Activated naive CD4-positive, alpha-beta T cell treated with anti-CD3 and anti-CD28 coated beads for 36 hours (primary cell): ENCODE data around the gene WFS1. TPM values are rescaled to one million over a fixed set of nuclear protein-coding genes. Genes with fewer than 3 reads are reported as not detected.

Experiments used
- CTCF ChIA-PET: fragments of 350-600 bp; sonication (Branson Sonifier 250); formaldehyde crosslinking; loops from one replicate; lab custom pipeline; 2021; ENCODE audit warnings: antibody characterized with exemption; lab: Charles Lee
- DNase-seq: peaks from one replicate; pipeline ENCODE4 v3.0.0-alpha.2; 2020
- H3K27ac Mint-ChIP-seq: one replicate; pipeline ENCODE4 v1.8.0; 2021; ENCODE audit warnings: mild to moderate bottlenecking, mixed read lengths
- H3K27me3 Mint-ChIP-seq: one replicate; pipeline ENCODE4 v1.8.0; 2021; ENCODE audit warnings: low read depth, mixed read lengths
- H3K36me3 Mint-ChIP-seq: one replicate; pipeline ENCODE4 v1.8.0; 2021; ENCODE audit warnings: low read depth, mixed read lengths
- H3K4me1 Mint-ChIP-seq: one replicate; pipeline ENCODE4 v1.8.0; 2021; ENCODE audit warnings: low read depth, mixed read lengths
- H3K4me3 Mint-ChIP-seq: one replicate; pipeline ENCODE4 v1.8.0; 2021; ENCODE audit warnings: mild to moderate bottlenecking, moderate library complexity, mixed read lengths
- H3K9me3 Mint-ChIP-seq: one replicate; pipeline ENCODE4 v1.8.0; 2021; ENCODE audit warnings: mixed read lengths
- intact Hi-C: fragments of 100-400 bp; cut with micrococcal nuclease; formaldehyde crosslinking; loops from one replicate; pipeline ENCODE4 v1.15.1; 2023
- total RNA-seq, 2 experiments: library from RNA; stranded (reverse); gene quantifications; one replicate each; pipeline ENCODE4 v1.2.3, GENCODE V29; 2021

WFS1 gene
- total RNA-seq, 2 experiments from 2014 or later = 3.6 to 4.5 TPM

- no peaks in the 10 kb centered on the region for H3K9me3 Mint-ChIP-seq
- H3K27me3 Mint-ChIP-seq = peaks cover 2% of the 10 kb centered on the region
- intact Hi-C loops = loop anchor here (2.0 to 5.0 kb wide), 3 partner anchors 293 to 514 kb away; partner anchors contain the start of genes KIAA0232 and MRFAP1
- CTCF ChIA-PET = interaction anchor here (0.6 to 1.1 kb wide), 3 partner anchors 18 to 62 kb away, joined by 3 read pairs; no protein-coding TSS in a partner anchor
- H3K36me3 Mint-ChIP-seq = no peaks in the 10 kb centered on the region
- H3K27ac Mint-ChIP-seq = no peak overlapping the region
- no peak for DNase-seq
- peak overlapping the region; percentile 75 for H3K4me3 Mint-ChIP-seq
- peaks cover 13% of the 10 kb centered on the region for H3K4me1 Mint-ChIP-seq
Observed at GRCh38 chr4:6268650-6269615, 717 bp upstream of the WFS1 start.

GRCh38 chr4:6270636-6271121 lies 1.0 kb downstream of the WFS1 start:
- peaks cover 2% of the 10 kb centered on the region for H3K27me3 Mint-ChIP-seq
- no peak overlapping the region for H3K27ac Mint-ChIP-seq
- H3K9me3 Mint-ChIP-seq = no peaks in the 10 kb centered on the region
- no peaks in the 10 kb centered on the region for H3K36me3 Mint-ChIP-seq
- no peak for DNase-seq
- peak overlapping the region; percentile 75 for H3K4me3 Mint-ChIP-seq
- CTCF ChIA-PET = interaction anchor here (0.6 to 2.5 kb wide), 3 partner anchors 57 to 136 kb away, joined by 3 to 9 read pairs (median 5); no protein-coding TSS in a partner anchor
- intact Hi-C loops = no loop called here
- H3K4me1 Mint-ChIP-seq = peaks cover 13% of the 10 kb centered on the region

GRCh38 chr4:6271206-6271605 lies 1.6 kb downstream of the WFS1 start:
- H3K27me3 Mint-ChIP-seq = peaks cover 2% of the 10 kb centered on the region
- no peaks in the 10 kb centered on the region for H3K36me3 Mint-ChIP-seq
- H3K9me3 Mint-ChIP-seq = no peaks in the 10 kb centered on the region
- peaks cover 13% of the 10 kb centered on the region for H3K4me1 Mint-ChIP-seq
- CTCF ChIA-PET = interaction anchor here (1.4 to 2.5 kb wide), 3 partner anchors 38 to 61 kb away, joined by 5 to 9 read pairs (median 5); no protein-coding TSS in a partner anchor
- H3K27ac Mint-ChIP-seq = no peak overlapping the region
- peak overlapping the region; percentile 75 for H3K4me3 Mint-ChIP-seq
- no peak for DNase-seq
- intact Hi-C loops = no loop called here

- no peaks in the 10 kb centered on the region for H3K36me3 Mint-ChIP-seq
- peak overlapping the region; percentile 37 for H3K4me3 Mint-ChIP-seq
- DNase-seq = no peak
- intact Hi-C loops = no loop called here
- H3K4me1 Mint-ChIP-seq = peaks cover 13% of the 10 kb centered on the region
- no peak overlapping the region for H3K27ac Mint-ChIP-seq
- CTCF ChIA-PET = interaction anchor here (1.4 to 2.5 kb wide), 3 partner anchors 38 to 60 kb away, joined by 5 to 9 read pairs (median 5); no protein-coding TSS in a partner anchor
- H3K27me3 Mint-ChIP-seq = peaks cover 2% of the 10 kb centered on the region
- H3K9me3 Mint-ChIP-seq = no peaks in the 10 kb centered on the region
Observed at GRCh38 chr4:6271701-6272465, 2.2 kb downstream of the WFS1 start.

- H3K27me3 Mint-ChIP-seq = peaks cover 2% of the 10 kb centered on the region
- DNase-seq = no peak
- no peak overlapping the region for H3K27ac Mint-ChIP-seq
- intact Hi-C loops = no loop called here
- peaks cover 10% of the 10 kb centered on the region for H3K4me1 Mint-ChIP-seq
- no peak overlapping the region for H3K4me3 Mint-ChIP-seq
- CTCF ChIA-PET = interaction anchor here (0.8 to 2.5 kb wide), 3 partner anchors 23 to 59 kb away, joined by 3 to 9 read pairs (median 5); no protein-coding TSS in a partner anchor
- H3K9me3 Mint-ChIP-seq = no peaks in the 10 kb centered on the region
- H3K36me3 Mint-ChIP-seq = no peaks in the 10 kb centered on the region
Observed at GRCh38 chr4:6272863-6273660, 3.4 kb downstream of the WFS1 start.

GRCh38 chr4:6273661-6273990 lies 4.0 kb downstream of the WFS1 start:
- Mint-ChIP-seq H3K36me3 (no peaks in the 10 kb centered on the region), H3K4me3 (no peak overlapping the region), H3K9me3 (no peaks in the 10 kb centered on the region), H3K4me1 (peaks cover 13% of the 10 kb centered on the region), H3K27me3 (peaks cover 2% of the 10 kb centered on the region), H3K27ac (no peak overlapping the region)
- DNase-seq = no peak
- CTCF ChIA-PET = interaction anchor here (0.8 kb wide), 1 partner anchor 24 kb away, joined by 3 read pairs; no protein-coding TSS in a partner anchor
- intact Hi-C loops = no loop called here

GRCh38 chr4:6275351-6275750 lies 5.7 kb downstream of the WFS1 start:
- DNase-seq = no peak
- intact Hi-C loops = no loop called here
- Mint-ChIP-seq H3K4me3 (no peak overlapping the region), H3K9me3 (no peaks in the 10 kb centered on the region), H3K27ac (no peak overlapping the region), H3K36me3 (no peaks in the 10 kb centered on the region), H3K27me3 (peaks cover 2% of the 10 kb centered on the region), H3K4me1 (peaks cover 11% of the 10 kb centered on the region)
- CTCF ChIA-PET = no interaction called here

- DNase-seq = no peak
- no peaks in the 10 kb centered on the region for H3K9me3 Mint-ChIP-seq
- CTCF ChIA-PET = no interaction called here
- H3K27me3 Mint-ChIP-seq = peaks cover 2% of the 10 kb centered on the region
- peaks cover 8% of the 10 kb centered on the region for H3K4me1 Mint-ChIP-seq
- H3K27ac Mint-ChIP-seq = no peak overlapping the region
- H3K36me3 Mint-ChIP-seq = no peaks in the 10 kb centered on the region
- intact Hi-C loops = no loop called here
- no peak overlapping the region for H3K4me3 Mint-ChIP-seq
Observed at GRCh38 chr4:6275898-6276806, 6.5 kb downstream of the WFS1 start.

GRCh38 chr4:6277139-6277802 lies 7.6 kb downstream of the WFS1 start:
- no peaks in the 10 kb centered on the region for H3K36me3 Mint-ChIP-seq
- intact Hi-C loops = no loop called here
- H3K27me3 Mint-ChIP-seq = no peaks in the 10 kb centered on the region
- H3K9me3 Mint-ChIP-seq = no peaks in the 10 kb centered on the region
- DNase-seq = no peak
- peaks cover 8% of the 10 kb centered on the region for H3K4me1 Mint-ChIP-seq
- H3K27ac Mint-ChIP-seq = no peak overlapping the region
- no peak overlapping the region for H3K4me3 Mint-ChIP-seq
- CTCF ChIA-PET = interaction anchor here (0.7 kb wide), 1 partner anchor 26 kb away, joined by 3 read pairs; no protein-coding TSS in a partner anchor

GRCh38 chr4:6277935-6278800 lies 8.5 kb downstream of the WFS1 start:
- DNase-seq = no peak
- intact Hi-C loops = no loop called here
- CTCF ChIA-PET = interaction anchor here (0.7 to 1.0 kb wide), 2 partner anchors 27 kb away, joined by 3 read pairs; no protein-coding TSS in a partner anchor
- no peaks in the 10 kb centered on the region for H3K27me3 Mint-ChIP-seq
- no peaks in the 10 kb centered on the region for H3K36me3 Mint-ChIP-seq
- H3K4me1 Mint-ChIP-seq = peaks cover 8% of the 10 kb centered on the region
- H3K4me3 Mint-ChIP-seq = no peak overlapping the region
- no peaks in the 10 kb centered on the region for H3K9me3 Mint-ChIP-seq
- H3K27ac Mint-ChIP-seq = no peak overlapping the region
